Naive B cell (primary cell): Measurements from ENCODE around the gene GABRA5. TPM values are rescaled to one million over a fixed set of nuclear protein-coding genes. Genes with fewer than 3 reads are reported as not detected.
A peak's percentile ranks its signal among the peaks of the same experiment; 100 is the strongest.

Experiments used
- ATAC-seq, 2 donors: fragments of 150-1000 bp; cut with Tn5 transposase; 2 replicates each; pipeline ENCODE4 v1.10.0; 2021; ENCODE audit warnings: low read depth in 2 of 2, mild to moderate bottlenecking in 2 of 2, moderate library complexity in 2 of 2
- DNase-seq: peaks from one replicate; pipeline ENCODE4 v3.0.0; 2022
- H3K27ac Mint-ChIP-seq, 6 donors: one replicate each; pipeline ENCODE4 v1.8.0; 2020 to 2022; ENCODE audit warnings: mild to moderate bottlenecking in 6 of 6, mixed read lengths in 6 of 6, moderate library complexity in 5 of 6, inconsistent platforms in 2 of 6
- H3K27me3 Mint-ChIP-seq, 3 donors: one replicate each; pipeline ENCODE4 v1.8.0; 2021 to 2022; ENCODE audit warnings: mixed read lengths in 3 of 3, mild to moderate bottlenecking in 1 of 3
- H3K36me3 Mint-ChIP-seq, 2 donors: one replicate each; pipeline ENCODE4 v1.8.0; 2020 to 2022; ENCODE audit warnings: mixed read lengths in 2 of 2, inconsistent platforms in 1 of 2, mild to moderate bottlenecking in 1 of 2
- H3K4me1 Mint-ChIP-seq, 3 donors: one replicate each; pipeline ENCODE4 v1.8.0; 2020 to 2022; ENCODE audit warnings: mixed read lengths in 3 of 3, inconsistent platforms in 1 of 3, mild to moderate bottlenecking in 1 of 3, moderate library complexity in 1 of 3
- H3K4me3 Mint-ChIP-seq, 8 donors: one replicate each; pipeline ENCODE4 v1.8.0; 2020 to 2022; ENCODE audit warnings: mild to moderate bottlenecking in 8 of 8, mixed read lengths in 8 of 8, moderate library complexity in 8 of 8, inconsistent platforms in 2 of 8
- H3K9me3 Mint-ChIP-seq, 7 donors: one replicate each; pipeline ENCODE4 v1.8.0; 2020 to 2022; ENCODE audit warnings: mixed read lengths in 7 of 7, mild to moderate bottlenecking in 5 of 7, inconsistent platforms in 2 of 7, moderate library complexity in 1 of 7
- polyA plus RNA-seq, 6 donors: library from polyadenylated mRNA; unstranded; fragments of 300-500 nt; fragmentation: Illumina TruSeq; gene quantifications; one replicate each; pipeline ENCODE4 v1.2.3, GENCODE V29; 2021; ENCODE audit warnings: low read depth in 6 of 6

GABRA5 gene
- polyA plus RNA-seq, 6 donors from 2014 or later, result not detected

DNA sequence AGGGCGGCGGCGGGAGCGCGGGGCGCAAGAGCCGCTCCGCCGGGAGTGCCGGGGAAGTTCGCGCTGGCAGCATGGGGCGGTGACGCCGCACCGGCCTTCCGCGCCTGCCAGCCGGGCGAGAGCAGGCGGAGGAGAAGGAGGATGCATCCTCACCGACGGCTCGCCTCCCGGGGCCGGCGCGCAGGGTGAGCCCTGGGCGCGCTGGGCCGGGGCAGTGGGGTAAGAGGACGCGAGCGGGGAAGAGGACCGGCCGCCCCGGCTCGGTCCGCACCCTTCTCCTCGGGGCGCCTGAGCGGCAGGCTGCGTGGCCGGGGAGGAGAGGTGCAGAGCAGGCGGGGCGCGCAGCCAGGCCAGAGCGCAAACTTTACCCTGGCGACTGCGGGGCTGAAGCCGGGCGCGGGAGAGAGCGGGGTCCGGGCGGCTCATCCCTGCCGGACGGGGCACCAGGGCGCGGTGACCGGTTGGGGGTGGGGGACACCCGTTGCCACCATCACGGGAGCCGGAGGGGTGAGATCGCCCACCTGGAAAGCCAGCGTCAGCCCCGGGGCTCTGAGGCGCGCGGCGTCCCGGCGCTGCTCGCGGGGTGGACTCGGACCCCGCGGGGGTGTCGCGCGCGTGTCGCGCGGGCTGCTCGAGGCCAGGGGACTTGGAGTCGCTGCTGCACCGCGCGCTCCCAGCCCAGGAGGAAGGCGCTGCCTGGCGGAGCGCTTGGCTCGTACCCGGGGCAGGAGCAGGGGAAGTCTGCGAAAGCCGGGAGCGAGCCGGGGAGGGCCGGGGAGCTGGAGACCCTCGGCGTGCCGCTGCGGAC, 542 bp downstream of the GABRA5 start:
- Mint-ChIP-seq H3K36me3 (no peaks in the 10 kb centered on the region), H3K4me3 (no peak overlapping the region), H3K9me3 (peaks cover 0 to 3% (median 0%) of the 10 kb centered on the region in 7 donors), H3K27me3 (peaks cover 21 to 32% (median 31%) of the 10 kb centered on the region in 3 donors), H3K4me1 (no peaks in the 10 kb centered on the region), H3K27ac (no peak overlapping the region)
- no peak for DNase-seq
- no peak for ATAC-seq

DNA sequence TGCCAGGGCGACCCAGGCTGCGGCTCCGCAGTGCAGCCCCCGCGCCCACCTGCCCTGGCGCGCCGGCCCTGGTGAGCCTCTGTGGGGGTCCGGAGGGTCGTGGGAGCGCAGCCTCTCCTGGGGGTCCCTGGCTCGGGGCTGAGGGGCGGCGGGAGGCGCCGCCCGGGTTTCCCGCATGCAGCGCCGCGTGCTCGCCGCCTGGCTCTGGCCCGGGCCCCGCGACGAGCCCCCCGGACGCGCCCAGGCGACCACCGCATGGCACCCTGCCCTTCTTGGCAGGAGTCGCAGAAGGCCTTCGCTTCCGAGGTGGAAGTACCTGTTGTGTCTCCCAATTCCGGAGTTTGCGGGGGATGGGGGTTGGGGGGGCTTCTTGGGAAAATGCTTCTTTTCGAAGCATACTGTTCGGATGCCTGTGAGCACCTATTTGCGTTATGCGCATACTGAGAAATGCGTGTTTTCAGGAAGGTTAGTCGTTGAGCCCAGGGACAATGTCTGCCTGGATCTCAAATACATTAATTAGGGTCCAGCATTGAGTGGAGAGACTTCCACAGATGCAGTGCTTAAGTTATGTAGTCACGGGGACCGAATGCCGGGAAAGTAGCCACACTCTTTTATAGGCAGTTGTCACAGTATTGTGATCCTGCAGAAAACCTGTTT, 1.3 kb downstream of the GABRA5 start:
- peaks cover 21 to 32% (median 31%) of the 10 kb centered on the region in 3 donors for H3K27me3 Mint-ChIP-seq
- H3K27ac Mint-ChIP-seq, result no peak overlapping the region
- H3K9me3 Mint-ChIP-seq, result peaks cover 0 to 3% (median 0%) of the 10 kb centered on the region in 7 donors
- H3K4me3 Mint-ChIP-seq, result no peak overlapping the region
- no peaks in the 10 kb centered on the region for H3K36me3 Mint-ChIP-seq
- ATAC-seq (no peak), DNase-seq (no peak)
- H3K4me1 Mint-ChIP-seq, result no peaks in the 10 kb centered on the region

DNA sequence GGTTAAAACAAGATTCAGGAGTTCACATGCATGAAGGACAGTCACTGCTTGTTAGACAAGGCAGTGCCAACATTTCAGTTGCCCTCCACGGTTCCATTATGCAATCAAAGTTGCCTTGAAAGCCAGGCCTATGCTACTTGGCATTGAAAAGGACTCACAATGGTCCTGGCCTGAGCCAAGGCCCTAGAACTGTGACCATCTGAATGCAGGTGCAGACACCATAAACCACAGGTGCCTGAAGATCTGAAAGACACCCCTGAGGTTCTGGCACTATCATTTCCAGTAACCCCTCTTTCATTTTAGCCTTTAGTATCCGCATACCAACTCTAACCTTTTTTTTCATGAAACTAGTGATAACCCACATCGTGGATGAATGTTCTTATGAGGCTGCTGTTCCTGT, 2.8 kb downstream of the GABRA5 start:
- no peak overlapping the region for H3K4me3 Mint-ChIP-seq
- no peaks in the 10 kb centered on the region for H3K36me3 Mint-ChIP-seq
- H3K27me3 Mint-ChIP-seq, result peaks cover 21 to 25% (median 25%) of the 10 kb centered on the region in 3 donors
- no peak for ATAC-seq
- peaks cover 0 to 5% (median 0%) of the 10 kb centered on the region in 7 donors for H3K9me3 Mint-ChIP-seq
- no peak overlapping the region for H3K27ac Mint-ChIP-seq
- DNase-seq, result no peak
- no peaks in the 10 kb centered on the region for H3K4me1 Mint-ChIP-seq

DNA sequence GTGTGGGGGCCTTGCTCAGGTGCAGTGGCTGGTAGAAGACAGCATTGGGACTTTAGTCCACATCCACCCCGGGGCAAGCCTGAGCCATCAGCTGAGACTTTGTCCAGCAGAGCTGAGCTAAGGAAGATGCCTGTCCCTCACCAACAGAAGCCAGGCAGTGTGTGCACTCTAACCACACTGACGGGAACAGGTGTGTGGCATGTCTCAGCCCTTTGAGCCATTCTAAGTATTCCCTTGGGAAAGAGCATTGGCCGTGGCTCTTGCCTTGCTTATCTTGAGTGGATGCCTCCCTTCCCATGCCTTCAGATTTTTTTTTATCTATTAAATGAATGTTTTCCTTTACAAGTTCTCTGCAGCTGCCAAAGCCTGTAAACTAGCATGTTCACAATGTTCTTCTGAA, 3.5 kb downstream of the GABRA5 start:
- Mint-ChIP-seq H3K27me3 (peaks cover 21 to 25% (median 25%) of the 10 kb centered on the region in 3 donors), H3K9me3 (peaks cover 0 to 5% (median 0%) of the 10 kb centered on the region in 7 donors), H3K4me3 (no peak overlapping the region), H3K36me3 (no peaks in the 10 kb centered on the region), H3K27ac (no peak overlapping the region), H3K4me1 (no peaks in the 10 kb centered on the region)
- ATAC-seq (no peak), DNase-seq (no peak)

DNA sequence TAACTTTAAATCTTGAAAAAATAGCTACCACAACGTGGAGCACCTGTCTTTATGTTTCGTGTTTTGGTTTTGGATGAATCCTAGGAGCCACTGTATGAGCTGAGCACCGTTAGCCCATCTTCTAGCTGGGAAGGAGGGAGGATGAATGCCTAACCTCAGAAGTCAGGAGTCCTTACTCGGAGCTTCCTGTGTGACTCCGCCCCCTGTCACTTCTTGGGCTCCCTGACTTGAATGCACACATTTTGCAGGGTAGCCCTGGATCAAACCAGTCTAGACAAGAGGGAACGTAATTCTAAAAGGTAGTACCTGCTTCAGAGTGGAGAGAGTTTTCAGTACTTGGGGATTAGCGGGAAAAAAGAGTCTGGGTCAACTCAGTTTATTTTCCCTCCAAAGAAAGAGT, 5.3 kb downstream of the GABRA5 start:
- Mint-ChIP-seq H3K4me3 (no peak overlapping the region), H3K27ac (no peak overlapping the region), H3K36me3 (no peaks in the 10 kb centered on the region), H3K4me1 (no peaks in the 10 kb centered on the region), H3K9me3 (peaks cover 0 to 2% (median 0%) of the 10 kb centered on the region in 7 donors), H3K27me3 (peaks cover 11 to 21% (median 13%) of the 10 kb centered on the region in 3 donors)
- DNase-seq (no peak), ATAC-seq (no peak)

DNA sequence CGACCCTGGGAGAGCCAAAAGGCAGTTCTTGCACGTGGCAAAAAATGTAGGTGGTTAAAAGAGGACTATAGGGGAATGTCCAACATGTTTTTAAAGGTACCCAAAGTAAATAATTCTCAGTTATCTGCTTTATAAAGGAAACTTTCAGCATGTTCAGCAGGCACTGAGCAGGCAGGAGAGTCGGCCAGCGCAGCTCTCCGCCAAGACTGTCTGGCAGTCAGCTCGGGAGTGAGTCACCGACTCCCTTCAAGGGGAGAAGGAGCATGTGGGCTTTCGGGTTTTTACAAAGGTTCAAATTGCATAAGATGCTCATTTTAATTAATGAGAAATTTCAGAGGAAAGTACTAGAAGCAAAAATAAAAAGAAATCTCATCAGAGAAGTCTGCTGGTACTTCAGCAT, 7.0 kb downstream of the GABRA5 start:
- DNase-seq (no peak), ATAC-seq (no peak)
- Mint-ChIP-seq H3K4me1 (no peaks in the 10 kb centered on the region), H3K36me3 (no peaks in the 10 kb centered on the region), H3K4me3 (no peak overlapping the region), H3K27me3 (peaks cover 7 to 15% (median 7%) of the 10 kb centered on the region in 3 donors), H3K9me3 (peaks cover 0 to 2% (median 0%) of the 10 kb centered on the region in 7 donors), H3K27ac (peak overlapping the region in 1 of 6 donors; percentile 19)

DNA sequence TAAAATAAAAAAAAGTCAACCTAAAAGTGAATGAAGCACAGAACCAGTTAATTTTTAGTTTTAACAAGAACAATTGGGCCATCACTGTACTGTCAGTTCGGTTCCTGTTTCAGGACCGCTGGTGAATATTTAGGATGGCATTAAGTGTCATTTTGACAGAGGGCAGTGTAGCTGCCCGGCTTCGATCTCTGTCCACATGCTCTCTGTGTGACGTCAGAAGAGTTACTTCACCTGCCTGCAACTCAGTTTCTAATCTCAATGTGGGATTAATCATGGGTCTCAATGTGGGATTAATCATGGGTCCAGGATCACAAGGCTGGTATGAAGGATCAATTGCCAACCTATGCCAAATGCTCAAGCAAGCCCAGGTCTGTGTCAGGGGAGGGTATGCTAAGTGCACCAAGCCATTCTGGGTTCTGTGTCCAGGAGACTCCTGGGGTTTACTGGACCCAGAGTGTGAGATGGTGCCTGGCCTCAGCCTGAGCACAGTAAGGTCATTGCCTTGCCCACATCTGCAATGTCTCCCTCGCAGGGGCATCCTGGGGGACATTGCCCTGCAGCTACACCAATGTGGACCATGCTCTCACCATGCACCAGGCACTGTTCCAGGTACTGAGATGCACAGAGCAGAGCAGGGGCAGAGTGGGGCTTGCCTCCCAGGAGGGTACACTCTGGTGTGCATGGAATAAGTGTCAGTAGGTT, 8.1 kb downstream of the GABRA5 start:
- DNase-seq, result no peak
- H3K9me3 Mint-ChIP-seq, result peaks cover 0 to 2% (median 0%) of the 10 kb centered on the region in 7 donors

DNA sequence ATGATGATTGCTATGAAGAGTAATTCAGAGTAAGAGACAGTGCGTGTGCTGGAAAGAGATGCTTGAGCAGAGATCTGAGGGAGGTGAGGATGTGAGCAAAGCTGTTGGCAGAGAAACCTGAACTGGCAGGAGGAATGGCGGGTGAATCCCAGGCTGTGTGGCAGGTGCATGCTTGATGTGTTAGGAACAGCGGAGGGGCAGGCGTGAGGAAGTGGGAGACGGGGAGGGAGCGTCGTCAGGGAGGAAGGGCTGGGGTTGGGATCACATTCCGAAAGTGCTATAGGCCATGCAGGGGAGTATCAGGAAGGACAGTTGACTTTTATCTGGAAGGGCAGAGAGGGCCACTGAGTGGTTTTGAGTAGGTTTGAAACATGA, 8.6 kb downstream of the GABRA5 start:
- Mint-ChIP-seq H3K9me3 (peaks cover 0 to 2% (median 0%) of the 10 kb centered on the region in 7 donors), H3K4me3 (no peak overlapping the region), H3K27me3 (peaks cover 0 to 9% (median 0%) of the 10 kb centered on the region in 3 donors), H3K27ac (no peak overlapping the region), H3K4me1 (no peaks in the 10 kb centered on the region), H3K36me3 (no peaks in the 10 kb centered on the region)
- ATAC-seq (no peak), DNase-seq (no peak)

More for the DNA sequence above, 8.1 kb downstream of the GABRA5 start:
- no peak for ATAC-seq
- H3K36me3 Mint-ChIP-seq, result no peaks in the 10 kb centered on the region
- no peaks in the 10 kb centered on the region for H3K4me1 Mint-ChIP-seq
- no peak overlapping the region for H3K4me3 Mint-ChIP-seq
- peaks cover 0 to 10% (median 0%) of the 10 kb centered on the region in 3 donors for H3K27me3 Mint-ChIP-seq
- H3K27ac Mint-ChIP-seq, result no peak overlapping the region

DNA sequence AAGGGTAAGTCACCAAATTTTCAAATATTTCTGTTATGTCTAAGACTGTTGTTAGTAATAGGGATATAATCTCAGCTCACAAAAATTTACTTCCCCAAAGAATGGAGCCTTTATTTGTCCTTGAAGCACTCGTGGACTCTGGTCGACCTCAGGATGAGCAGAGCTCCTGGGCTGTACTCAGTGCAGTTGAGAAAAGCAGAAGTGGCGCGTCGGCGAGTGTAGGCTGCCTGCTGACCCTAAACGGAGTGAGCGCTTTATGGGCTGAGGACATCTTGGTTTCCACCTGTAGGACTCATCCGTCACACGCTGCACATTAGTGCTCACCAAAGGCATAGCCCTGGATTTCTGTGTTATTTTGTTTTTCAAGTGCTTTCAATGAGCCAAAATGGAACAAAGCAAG, 11.0 kb downstream of the GABRA5 start:
- DNase-seq (no peak), ATAC-seq (no peak)
- Mint-ChIP-seq H3K36me3 (no peaks in the 10 kb centered on the region), H3K27me3 (no peaks in the 10 kb centered on the region), H3K9me3 (peaks cover 0 to 2% (median 0%) of the 10 kb centered on the region in 7 donors), H3K4me3 (no peak overlapping the region), H3K27ac (no peak overlapping the region), H3K4me1 (no peaks in the 10 kb centered on the region)

DNA sequence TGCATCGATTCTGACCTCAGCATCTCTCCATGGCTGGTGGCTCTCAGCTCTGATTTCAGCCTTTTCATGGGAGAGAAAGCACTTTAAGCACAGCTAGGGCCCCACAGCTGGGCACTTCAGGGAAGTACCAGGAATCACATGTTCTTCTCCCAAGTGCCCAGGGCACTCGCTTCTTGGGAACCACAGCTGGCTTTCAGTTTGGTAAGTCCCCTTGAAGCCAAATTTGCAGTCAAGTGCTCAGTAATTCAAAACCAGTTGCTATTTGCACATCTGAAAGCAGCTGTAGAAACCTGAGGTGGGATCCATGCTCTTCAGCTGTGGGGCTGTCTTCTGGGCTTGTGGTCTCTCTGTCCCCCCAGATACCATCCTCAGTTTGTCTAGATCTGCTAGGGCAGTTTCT, 12.8 kb downstream of the GABRA5 start:
- no peak overlapping the region for H3K4me3 Mint-ChIP-seq
- H3K9me3 Mint-ChIP-seq, result peaks cover 0 to 2% (median 0%) of the 10 kb centered on the region in 7 donors
- no peaks in the 10 kb centered on the region for H3K4me1 Mint-ChIP-seq
- H3K27me3 Mint-ChIP-seq, result no peaks in the 10 kb centered on the region
- H3K27ac Mint-ChIP-seq, result no peak overlapping the region
- ATAC-seq (no peak), DNase-seq (no peak)
- H3K36me3 Mint-ChIP-seq, result no peaks in the 10 kb centered on the region

DNA sequence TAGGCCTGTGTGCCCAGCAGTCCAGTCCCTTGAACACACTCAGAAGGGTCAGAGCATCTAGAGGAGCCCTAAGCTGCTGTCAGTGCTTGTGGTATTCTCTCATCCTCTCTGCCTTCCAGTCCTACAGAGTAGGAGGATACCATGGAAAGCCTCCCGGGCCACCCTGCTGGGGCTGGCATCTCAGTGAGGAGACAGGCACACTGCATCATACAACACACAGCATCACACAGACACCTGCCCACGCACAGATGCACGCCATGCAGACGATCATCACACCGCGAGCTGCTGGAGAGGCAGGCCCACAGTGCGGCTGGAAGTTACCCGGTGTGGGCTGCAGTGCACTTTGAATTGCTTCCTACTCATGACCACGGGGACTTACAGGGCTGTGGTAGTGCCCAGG, 15.2 kb downstream of the GABRA5 start:
- Mint-ChIP-seq H3K9me3 (peaks cover 0 to 2% (median 0%) of the 10 kb centered on the region in 7 donors), H3K27me3 (peaks cover 0 to 4% (median 0%) of the 10 kb centered on the region in 3 donors), H3K36me3 (no peaks in the 10 kb centered on the region), H3K4me3 (no peak overlapping the region), H3K4me1 (no peaks in the 10 kb centered on the region), H3K27ac (no peak overlapping the region)
- DNase-seq, result no peak
- ATAC-seq, result no peak

DNA sequence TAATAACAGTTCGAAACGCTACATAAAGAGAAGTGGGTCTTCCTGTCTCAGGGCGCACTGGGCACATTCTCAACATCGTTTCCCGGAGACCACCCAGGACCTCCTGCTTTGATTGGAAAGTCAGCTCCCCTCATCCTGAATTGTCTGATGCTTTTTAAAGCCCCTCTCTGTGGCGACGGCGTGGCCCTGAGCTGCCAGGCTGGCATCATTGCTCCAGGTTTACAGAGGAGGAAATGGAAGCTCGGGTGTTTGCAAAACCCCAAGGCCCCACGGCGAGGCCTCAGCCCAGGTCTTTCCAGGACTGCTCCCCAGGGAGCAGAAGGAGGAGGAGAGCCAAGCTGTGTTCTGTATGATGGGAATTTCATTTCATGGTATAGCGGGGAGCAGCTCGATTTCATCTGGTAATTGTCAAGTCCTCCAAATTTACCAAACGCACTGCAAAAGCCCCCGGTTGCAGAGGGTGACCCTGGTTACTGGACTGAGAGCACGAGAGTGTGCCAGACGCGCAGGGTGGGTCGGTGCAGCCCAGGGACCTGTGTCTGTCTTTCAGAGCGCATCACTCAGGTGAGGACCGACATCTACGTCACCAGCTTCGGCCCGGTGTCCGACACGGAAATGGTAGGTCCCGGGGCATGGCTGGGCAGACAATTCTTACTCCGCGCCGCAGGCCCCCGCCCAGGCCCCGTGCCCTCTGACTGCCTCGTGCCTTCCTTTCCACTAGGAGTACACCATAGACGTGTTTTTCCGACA, 15.9 kb downstream of the GABRA5 start:
- H3K4me3 Mint-ChIP-seq, result no peak overlapping the region
- H3K27me3 Mint-ChIP-seq, result peaks cover 0 to 4% (median 0%) of the 10 kb centered on the region in 3 donors
- H3K36me3 Mint-ChIP-seq, result no peaks in the 10 kb centered on the region
- ATAC-seq (no peak), DNase-seq (no peak)
- no peaks in the 10 kb centered on the region for H3K4me1 Mint-ChIP-seq
- H3K27ac Mint-ChIP-seq, result no peak overlapping the region
- H3K9me3 Mint-ChIP-seq, result peaks cover 0 to 2% (median 0%) of the 10 kb centered on the region in 7 donors

DNA sequence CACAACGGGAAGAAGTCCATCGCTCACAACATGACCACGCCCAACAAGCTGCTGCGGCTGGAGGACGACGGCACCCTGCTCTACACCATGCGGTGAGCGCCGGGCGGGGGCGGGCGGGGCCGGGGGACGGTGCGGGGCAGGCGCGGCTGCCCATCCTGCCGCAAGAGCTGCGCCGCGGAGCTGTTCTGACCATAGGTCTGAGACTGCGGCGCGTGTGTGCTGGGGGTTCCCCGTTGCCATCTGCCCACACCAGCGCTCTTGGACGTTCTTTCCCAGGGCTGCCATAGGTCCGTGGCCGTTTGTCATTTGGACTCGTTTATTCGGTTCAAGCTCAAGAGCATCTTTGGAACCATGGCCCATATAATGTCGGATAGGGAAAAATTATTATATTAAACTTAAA, 16.6 kb downstream of the GABRA5 start:
- H3K27ac Mint-ChIP-seq, result no peak overlapping the region
- no peak for ATAC-seq
- DNase-seq, result no peak

More for the DNA sequence above, 16.6 kb downstream of the GABRA5 start:
- H3K9me3 Mint-ChIP-seq, result peaks cover 0 to 2% (median 0%) of the 10 kb centered on the region in 7 donors
- peaks cover 0 to 4% (median 0%) of the 10 kb centered on the region in 3 donors for H3K27me3 Mint-ChIP-seq
- no peaks in the 10 kb centered on the region for H3K36me3 Mint-ChIP-seq
- H3K4me3 Mint-ChIP-seq, result no peak overlapping the region
- H3K4me1 Mint-ChIP-seq, result no peaks in the 10 kb centered on the region
